Peyer's patch (tissue), 4 donors: Measurements from ENCODE around the gene CPT1B.

Experiments used
- POLR2A ChIP-seq, 2 donors: fragments of 450-650 bp; IDR thresholded peaks; one replicate each; pipeline ENCODE4 v1.5.1; 2017; ENCODE audit warnings: antibody characterized with exemption in 2 of 2, mild to moderate bottlenecking in 2 of 2, moderate library complexity in 2 of 2
- TF ChIP-seq, protein P1 (sequence below), 6 experiments: fragments of 450-650 bp in 4 of 6; fragments of 200-600 bp in 2 of 6; sonication (generic) in 1 of 6; IDR thresholded peaks; one replicate each; pipeline ENCODE4 v1.5.1; 2017 to 2019; ENCODE audit warnings: antibody characterized with exemption in 6 of 6, mild to moderate bottlenecking in 3 of 6, moderate library complexity in 1 of 6

GRCh38 chr22:50573491-50574382, 4.5 kb downstream of the CPT1B start:
- TF ChIP-seq, protein P1, sequence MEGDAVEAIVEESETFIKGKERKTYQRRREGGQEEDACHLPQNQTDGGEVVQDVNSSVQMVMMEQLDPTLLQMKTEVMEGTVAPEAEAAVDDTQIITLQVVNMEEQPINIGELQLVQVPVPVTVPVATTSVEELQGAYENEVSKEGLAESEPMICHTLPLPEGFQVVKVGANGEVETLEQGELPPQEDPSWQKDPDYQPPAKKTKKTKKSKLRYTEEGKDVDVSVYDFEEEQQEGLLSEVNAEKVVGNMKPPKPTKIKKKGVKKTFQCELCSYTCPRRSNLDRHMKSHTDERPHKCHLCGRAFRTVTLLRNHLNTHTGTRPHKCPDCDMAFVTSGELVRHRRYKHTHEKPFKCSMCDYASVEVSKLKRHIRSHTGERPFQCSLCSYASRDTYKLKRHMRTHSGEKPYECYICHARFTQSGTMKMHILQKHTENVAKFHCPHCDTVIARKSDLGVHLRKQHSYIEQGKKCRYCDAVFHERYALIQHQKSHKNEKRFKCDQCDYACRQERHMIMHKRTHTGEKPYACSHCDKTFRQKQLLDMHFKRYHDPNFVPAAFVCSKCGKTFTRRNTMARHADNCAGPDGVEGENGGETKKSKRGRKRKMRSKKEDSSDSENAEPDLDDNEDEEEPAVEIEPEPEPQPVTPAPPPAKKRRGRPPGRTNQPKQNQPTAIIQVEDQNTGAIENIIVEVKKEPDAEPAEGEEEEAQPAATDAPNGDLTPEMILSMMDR (IDR thresholded peaks at IDR 0.05): no peak
- no peak for TF ChIP-seq POLR2A (IDR thresholded peaks at IDR 0.05)
